Thyroid gland (tissue), 4 donors: ENCODE measurements around the gene HEXIM1.

Experiments used
- CTCF ChIP-seq, 6 experiments: fragments of 200-600 bp in 3 of 6; fragments of 450-650 bp in 3 of 6; sonication (generic) in 3 of 6; IDR thresholded peaks; one replicate each; pipeline ENCODE4 v1.5.1; 2016 to 2019; ENCODE audit warnings: antibody characterized with exemption in 6 of 6, mild to moderate bottlenecking in 2 of 6, inconsistent platforms in 1 of 6, moderate library complexity in 1 of 6
- POLR2A ChIP-seq, 2 donors: fragments of 450-650 bp; IDR thresholded peaks; one replicate each; pipeline ENCODE4 v1.6.1; 2017; ENCODE audit warnings: antibody characterized with exemption in 2 of 2, mild to moderate bottlenecking in 2 of 2, moderate library complexity in 1 of 2

GRCh38 chr17:45130681-45131615, 17.3 kb upstream of the HEXIM1 start:
- no peak for TF ChIP-seq CTCF (IDR thresholded peaks at IDR 0.05)
- no peak for TF ChIP-seq POLR2A (IDR thresholded peaks at IDR 0.05)
